Measurements from ENCODE around the gene SLC24A4. TPM values are rescaled to one million over a fixed set of nuclear protein-coding genes. Genes with fewer than 3 reads are reported as not detected.

Gene SLC24A4
- total RNA-seq, 2 experiments from 2014 or later, result not detected

- POLR2A ChIA-PET, result interaction anchor here (1.1 kb wide), 1 partner anchor 9 kb away, joined by 3 read pairs; no protein-coding TSS in a partner anchor
- no peak for DNase-seq
- Mint-ChIP-seq H3K36me3 (ENCODE audit: low read depth) (no peaks in the 10 kb centered on the region), H3K4me1 (ENCODE audit: low read depth) (peaks cover 6% of the 10 kb centered on the region), H3K4me3 (no peak overlapping the region), H3K9me3 (peaks cover 12% of the 10 kb centered on the region), H3K27me3 (peaks cover 13% of the 10 kb centered on the region), H3K27ac (no peak overlapping the region)
- TF ChIP-seq CTCF (IDR thresholded peaks at IDR 0.05), result no peak
- CTCF ChIA-PET, result interaction anchor here (0.7 to 0.8 kb wide), 2 partner anchors 26 to 181 kb away, joined by 3 read pairs; no protein-coding TSS in a partner anchor
- intact Hi-C loops (cut with micrococcal nuclease), result no loop called here
- ATAC-seq, result no peak
These were observed 7.7 kb upstream of the SLC24A4 start for GRCh38 chr14:92315050-92315805.

DNA sequence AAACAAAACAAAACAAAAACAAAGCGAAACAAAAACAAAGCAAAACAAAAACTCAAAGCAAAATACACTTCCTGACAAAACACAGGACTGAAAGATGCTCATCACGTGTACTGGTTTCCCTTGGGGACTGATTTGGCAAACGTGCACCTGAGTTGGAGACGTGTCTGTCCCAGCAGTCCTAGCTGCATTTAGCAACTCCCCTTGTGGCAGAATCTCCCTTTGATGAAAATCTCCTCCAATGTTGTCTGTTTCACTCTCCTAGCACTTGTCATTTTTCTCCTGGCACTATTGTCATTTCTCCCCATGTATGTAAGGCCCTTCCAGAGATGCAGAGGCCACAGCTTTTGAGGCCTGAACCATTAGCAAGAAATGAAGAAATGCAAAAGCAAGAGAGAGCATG, 6.8 kb upstream of the SLC24A4 start:
- H3K4me3 Mint-ChIP-seq, result no peak overlapping the region
- CTCF ChIA-PET, result no interaction called here
- TF ChIP-seq CTCF (IDR thresholded peaks at IDR 0.05), result no peak
- ATAC-seq, result no peak
- no peak overlapping the region for H3K27ac Mint-ChIP-seq
- peaks cover 16% of the 10 kb centered on the region for H3K27me3 Mint-ChIP-seq
- H3K4me1 Mint-ChIP-seq (ENCODE audit: low read depth), result peaks cover 6% of the 10 kb centered on the region
- POLR2A ChIA-PET, result no interaction called here
- DNase-seq, result no peak
- intact Hi-C loops (cut with micrococcal nuclease), result no loop called here
- H3K36me3 Mint-ChIP-seq (ENCODE audit: low read depth), result no peaks in the 10 kb centered on the region
- peaks cover 12% of the 10 kb centered on the region for H3K9me3 Mint-ChIP-seq

DNA sequence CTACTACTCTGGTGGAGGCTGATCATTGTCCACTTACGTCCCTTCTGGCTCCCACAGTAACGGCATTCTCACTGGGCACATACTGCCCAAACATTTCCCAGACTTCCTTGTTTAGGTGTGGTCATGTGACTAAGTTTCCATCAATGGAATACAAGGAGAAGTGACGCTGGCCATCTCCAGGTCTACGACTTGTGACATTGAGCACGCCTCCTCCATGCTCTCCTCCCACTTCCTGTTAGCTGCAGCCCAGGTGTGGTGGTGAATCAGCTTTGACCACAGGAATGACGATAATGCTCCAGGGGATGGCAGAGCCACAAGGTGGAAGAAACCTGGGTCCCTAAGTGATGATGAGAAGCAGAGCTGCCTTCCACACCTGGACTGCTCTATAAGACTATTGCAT, 6.0 kb upstream of the SLC24A4 start:
- Mint-ChIP-seq H3K4me1 (ENCODE audit: low read depth) (peaks cover 6% of the 10 kb centered on the region), H3K27me3 (peaks cover 21% of the 10 kb centered on the region), H3K4me3 (no peak overlapping the region), H3K27ac (no peak overlapping the region), H3K36me3 (ENCODE audit: low read depth) (no peaks in the 10 kb centered on the region), H3K9me3 (peaks cover 12% of the 10 kb centered on the region)
- TF ChIP-seq CTCF (IDR thresholded peaks at IDR 0.05), result no peak
- ATAC-seq, result peak; percentile 79
- ChIA-PET CTCF (no interaction called here), POLR2A (no interaction called here)
- intact Hi-C loops (cut with micrococcal nuclease), result no loop called here
- peak; percentile 48 for DNase-seq

DNA sequence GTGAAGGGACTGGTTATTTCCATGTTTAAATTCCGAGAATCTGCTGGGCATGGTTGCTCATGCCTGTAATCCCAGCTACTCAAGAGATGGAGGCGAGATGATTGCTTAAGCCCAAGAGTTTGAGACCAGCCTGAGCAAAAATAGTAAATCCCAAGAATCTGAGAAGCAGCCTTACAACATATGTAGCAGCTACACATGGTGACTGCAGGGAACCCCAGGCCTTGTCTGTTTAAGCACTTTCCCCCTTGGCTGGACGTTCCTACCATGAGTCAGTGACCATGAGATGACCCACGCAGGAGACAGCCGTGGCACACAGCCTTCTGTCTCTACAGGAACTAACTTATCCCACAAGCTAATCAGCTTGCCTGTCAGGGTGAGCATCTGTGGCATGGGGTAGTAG, 5.5 kb upstream of the SLC24A4 start:
- Mint-ChIP-seq H3K36me3 (ENCODE audit: low read depth) (no peaks in the 10 kb centered on the region), H3K4me1 (ENCODE audit: low read depth) (peaks cover 6% of the 10 kb centered on the region), H3K9me3 (peaks cover 12% of the 10 kb centered on the region), H3K4me3 (no peak overlapping the region), H3K27me3 (peaks cover 27% of the 10 kb centered on the region), H3K27ac (no peak overlapping the region)
- TF ChIP-seq CTCF (IDR thresholded peaks at IDR 0.05), result no peak
- CTCF ChIA-PET, result no interaction called here
- intact Hi-C loops (cut with micrococcal nuclease), result no loop called here
- no peak for ATAC-seq
- no peak for DNase-seq
- POLR2A ChIA-PET, result no interaction called here

- Mint-ChIP-seq H3K27me3 (peaks cover 58% of the 10 kb centered on the region), H3K4me1 (ENCODE audit: low read depth) (peaks cover 6% of the 10 kb centered on the region), H3K9me3 (peaks cover 12% of the 10 kb centered on the region), H3K4me3 (no peak overlapping the region), H3K36me3 (ENCODE audit: low read depth) (no peaks in the 10 kb centered on the region), H3K27ac (no peak overlapping the region)
- no peak for ATAC-seq
- POLR2A ChIA-PET, result no interaction called here
- no peak for TF ChIP-seq CTCF (IDR thresholded peaks at IDR 0.05)
- intact Hi-C loops (cut with micrococcal nuclease), result no loop called here
- DNase-seq, result no peak
- CTCF ChIA-PET, result interaction anchor here (1.2 to 1.3 kb wide), 2 partner anchors 31 to 32 kb away, joined by 3 to 4 read pairs; no protein-coding TSS in a partner anchor
These were observed 1.3 kb upstream of the SLC24A4 start for GRCh38 chr14:92321701-92322100.
